GM18861 (cell line): Measurements from ENCODE around the gene THSD7A.
"Not testable (repeated sequence)": the region's sequence is repeated elsewhere in the genome, so short reads cannot be mapped to it uniquely, and the experiment has no call there.

Experiments
- ATAC-seq: cut with Tn5 transposase; IDR thresholded peaks from one replicate; pipeline ENCODE4 v1.9.1; 2021; ENCODE audit not compliant: unreplicated experiment

Gene THSD7A

DNA sequence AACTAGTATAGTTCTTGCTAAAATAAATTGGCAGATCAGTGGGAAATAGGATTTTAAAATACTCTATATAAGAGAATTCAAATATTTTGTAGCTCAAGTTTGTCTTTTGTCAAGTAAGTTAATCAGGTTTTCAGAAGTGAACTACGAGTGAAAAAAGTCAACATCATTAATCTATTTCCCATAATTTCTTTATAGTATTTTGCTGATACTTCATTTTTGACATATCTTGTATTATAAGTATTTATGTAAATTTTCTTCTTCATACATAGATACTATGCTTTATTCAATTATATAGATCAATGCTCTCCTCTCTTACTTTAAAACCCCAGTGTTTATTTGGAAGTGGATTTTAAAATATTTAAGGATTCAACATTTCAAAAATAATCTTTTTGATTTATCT is 360.7 kb downstream of the THSD7A start:
- ATAC-seq, result no peak

DNA sequence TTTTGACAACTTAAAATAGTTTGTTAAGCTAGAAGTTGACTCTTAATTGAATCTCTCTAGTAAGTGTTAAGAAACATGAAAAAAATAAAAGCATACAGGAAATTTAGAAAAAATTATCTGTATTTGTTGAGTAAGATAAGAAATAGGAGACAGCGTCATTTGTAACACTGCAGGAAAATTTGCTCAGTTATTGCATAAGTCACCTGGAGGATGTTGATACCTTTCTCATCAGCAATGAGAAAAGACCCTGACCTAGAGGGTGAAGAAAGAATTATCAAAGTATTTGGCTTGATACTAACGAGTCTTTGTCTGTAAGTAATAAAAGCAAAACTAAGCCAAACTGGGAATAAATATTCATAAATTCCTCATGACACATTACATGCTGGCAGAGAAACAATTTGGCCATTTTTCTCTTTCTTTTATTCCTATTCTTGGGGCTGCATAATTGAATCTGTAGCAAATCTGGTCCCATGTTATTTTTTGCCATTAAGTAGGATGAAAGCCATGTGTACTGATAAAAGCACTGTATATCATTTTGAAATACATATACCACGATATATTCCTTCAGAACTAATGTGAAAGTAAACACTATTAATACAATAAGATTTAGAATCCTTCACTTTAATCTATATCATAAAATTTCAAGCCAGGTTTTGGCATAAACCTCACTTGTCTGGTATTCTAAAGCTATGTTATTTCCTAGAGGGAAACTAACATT is 362.8 kb downstream of the THSD7A start:
- no peak for ATAC-seq

DNA sequence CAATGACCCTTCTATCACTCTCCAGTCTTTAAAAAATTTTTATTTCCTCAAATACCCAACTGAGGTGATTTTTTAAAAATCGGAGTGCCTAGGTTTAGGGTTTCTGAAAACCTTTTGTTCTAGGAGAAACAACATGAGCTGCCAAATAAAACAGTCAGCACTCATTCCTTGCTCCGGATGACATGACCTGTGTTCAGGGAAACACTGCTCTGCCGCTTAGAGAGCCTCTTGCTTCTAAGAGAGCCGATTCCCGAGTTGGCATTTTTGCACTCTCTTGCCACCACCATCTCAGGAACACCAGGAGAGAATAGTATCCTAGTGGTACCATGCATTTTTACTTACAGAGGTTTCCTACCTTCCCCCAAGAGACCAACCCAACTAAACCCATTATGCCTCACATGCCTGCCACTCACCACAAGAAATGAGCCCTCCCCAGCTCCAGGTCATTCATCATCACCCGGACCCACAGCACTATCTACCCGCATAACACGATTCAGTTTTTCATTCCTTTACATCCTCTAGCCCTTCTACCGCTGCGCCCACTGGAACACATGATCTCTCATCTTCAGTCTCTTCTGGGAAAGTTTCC is 365.4 kb downstream of the THSD7A start:
- ATAC-seq, result no peak

DNA sequence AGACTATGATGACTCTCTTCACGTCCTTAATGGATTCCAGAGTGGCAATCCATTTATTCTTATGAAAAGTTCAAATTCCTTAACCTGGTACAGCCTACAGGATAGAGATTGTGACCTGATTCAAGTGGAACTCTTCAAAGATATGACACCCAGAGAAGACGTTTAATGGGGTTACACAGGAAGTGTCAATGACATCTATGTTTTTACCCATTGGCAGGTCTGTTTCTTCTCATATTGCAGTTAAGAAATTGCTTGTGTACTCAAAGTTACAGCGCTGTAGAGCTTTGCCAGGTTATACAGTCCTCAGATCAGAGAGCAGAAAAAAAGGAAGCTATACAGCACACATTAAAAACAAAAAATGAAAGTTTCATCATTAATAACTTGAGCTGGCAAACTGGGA is 367.4 kb downstream of the THSD7A start:
- no peak for ATAC-seq

DNA sequence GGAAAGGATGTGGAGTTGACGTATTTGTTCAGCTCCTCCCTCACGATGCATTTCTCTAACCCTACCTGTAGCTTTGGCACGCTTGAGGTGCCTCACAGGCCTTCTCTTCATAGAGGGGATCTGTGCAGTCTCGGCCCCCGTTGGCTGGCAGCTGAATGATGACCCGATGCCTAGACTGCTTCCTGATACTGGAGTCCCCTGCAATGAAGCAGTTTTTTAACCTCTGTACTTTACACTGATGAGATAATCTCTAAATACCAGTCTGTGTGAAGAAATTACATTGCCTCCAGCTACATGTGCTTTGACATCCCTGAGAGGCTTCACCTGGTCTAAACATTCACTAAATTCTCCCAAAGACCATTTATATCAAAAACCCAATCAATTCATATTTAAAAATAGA is 370.1 kb downstream of the THSD7A start:
- ATAC-seq, result no peak

DNA sequence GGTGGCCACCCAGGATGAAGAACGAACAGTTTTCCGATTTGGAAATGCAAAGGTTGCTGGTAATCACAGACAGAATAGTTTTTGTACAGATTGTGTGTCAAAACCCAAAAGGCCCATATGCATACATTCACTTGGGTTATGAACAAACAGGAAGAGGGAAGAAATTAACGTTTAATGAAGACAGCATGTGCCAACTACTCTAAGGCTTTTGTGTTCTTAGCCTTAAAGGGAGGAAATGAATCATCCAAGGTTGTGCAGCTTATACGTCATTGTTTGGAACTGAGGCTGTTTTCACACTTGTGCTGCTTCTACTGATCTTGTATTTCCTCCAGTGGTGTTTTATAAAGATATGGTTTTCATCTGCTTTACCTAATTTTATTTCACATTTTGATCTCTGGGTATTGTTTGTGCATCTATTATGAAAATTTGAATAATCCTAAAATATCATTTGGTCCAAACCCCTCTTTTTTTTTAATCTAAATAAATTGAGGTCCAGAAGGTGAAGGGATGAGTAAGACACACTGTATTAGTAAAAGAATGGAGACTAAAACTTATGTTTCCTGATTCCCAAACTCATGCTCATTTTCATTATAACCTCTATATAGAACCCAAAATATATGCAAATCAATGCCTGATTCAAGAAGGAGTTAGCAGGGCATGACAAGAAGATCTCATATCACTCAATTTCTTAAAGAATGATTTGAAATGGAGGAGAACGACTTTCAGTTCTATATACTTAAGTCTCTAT is 373.1 kb downstream of the THSD7A start:
- no peak for ATAC-seq

DNA sequence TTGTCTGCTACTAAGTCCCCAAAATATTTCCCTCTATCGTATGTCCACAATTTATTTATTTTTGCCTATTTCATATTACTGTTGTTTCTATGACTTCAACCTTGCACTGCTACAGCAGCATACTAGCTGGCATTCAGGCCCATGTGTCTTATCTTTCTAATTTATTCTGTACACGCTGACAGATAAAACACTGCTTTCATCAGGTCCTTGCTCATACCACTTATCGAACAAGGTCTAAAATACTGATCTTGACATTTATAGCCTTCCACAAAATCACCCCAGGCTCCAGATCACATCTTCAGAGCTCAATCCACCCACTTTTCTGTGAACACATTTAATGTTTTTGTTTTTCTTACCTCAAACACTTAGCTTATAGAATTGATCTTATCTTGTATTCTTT is 374.6 kb downstream of the THSD7A start:
- no peak for ATAC-seq

DNA sequence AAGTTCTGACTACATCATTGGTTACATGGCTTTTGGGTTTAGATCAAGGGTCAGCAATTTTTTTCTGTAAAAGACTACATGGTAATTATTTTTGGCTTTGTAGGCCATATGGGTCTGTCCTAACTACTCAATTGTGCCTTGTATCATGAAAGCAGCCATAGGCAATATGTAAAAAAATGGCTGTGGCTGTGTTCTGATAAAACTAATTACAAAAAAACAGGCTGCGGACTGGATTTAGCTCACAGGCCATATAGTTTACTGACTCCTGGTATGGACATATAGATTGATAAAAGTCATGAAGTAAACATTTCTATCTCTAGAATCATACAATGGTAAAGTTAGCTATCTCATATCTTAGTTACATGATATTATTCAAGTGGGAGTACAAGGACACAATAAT is 375.4 kb downstream of the THSD7A start:
- no peak for ATAC-seq

DNA sequence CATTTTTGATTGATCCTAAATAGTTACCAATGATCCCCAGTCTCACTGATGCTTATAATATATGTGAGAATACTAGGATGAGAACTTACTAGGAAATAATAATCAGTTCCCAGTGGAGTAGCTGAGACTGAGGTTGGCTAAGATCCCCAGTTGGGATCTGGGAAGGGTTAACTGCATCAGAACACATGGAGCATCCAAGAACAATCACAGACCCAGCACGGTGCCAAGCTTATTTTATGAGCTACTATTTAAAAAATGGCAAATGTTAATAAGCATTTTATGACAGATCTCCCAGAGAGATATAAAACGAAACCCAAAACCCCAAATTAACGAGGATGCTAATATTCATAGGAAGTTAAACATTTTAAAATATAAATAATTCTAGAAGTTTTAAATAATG is 379.5 kb downstream of the THSD7A start:
- ATAC-seq, result no peak

DNA sequence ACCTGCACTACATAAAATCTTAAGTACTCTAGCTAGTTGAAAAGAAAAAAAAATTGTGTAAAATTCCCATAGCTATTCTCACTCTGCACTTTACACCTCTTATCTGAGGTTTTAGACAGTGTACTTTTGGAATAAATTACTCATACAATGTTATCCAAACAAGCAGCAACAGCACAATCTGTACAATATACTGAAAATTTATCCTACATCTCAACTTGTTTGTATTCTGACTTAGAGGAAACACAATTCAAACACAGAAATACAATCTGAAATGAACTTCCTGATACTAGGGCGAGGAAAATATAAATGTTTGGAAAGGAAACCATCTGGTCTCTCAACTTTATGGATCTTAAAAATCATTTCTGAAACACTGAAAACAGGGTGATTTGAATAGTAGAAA is 381.7 kb downstream of the THSD7A start:
- no peak for ATAC-seq

DNA sequence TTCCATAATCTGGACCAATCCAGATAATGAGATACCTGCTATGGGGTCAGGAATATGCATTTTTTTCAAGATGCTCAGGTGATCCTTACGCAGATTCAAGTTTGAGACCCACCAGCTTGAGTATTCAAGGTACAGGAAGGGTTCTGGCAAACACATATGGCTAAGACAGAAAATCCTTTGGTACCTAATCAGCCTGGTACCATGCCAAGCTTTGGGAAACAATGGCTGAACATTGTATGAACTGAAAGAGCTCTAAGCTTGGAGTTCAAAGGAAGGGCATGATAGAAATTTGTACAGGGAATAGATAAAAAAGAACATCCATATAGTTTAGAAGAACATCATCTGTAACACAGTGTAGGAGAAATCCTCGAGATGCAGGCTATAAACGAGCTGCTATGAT is 382.7 kb downstream of the THSD7A start:
- no peak for ATAC-seq

DNA sequence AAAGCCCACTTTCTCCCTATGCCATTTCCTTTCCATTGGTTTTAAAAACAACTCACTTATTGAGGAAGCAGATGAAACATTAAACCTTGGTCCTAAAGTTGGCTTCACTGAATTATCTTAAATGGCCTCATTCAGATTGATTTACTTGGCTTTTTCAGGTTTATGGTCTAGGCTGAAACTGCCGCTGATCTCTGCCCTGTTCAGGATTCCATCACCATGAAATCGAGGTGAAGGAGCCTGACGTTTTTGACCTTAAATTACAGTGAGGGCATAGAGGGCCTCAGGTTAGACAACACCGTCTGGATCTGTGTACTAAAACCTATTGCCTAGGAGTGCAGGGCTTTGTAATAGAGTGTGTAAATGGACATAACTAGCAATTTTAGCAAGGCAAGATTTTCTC is 383.7 kb downstream of the THSD7A start:
- ATAC-seq, result no peak

DNA sequence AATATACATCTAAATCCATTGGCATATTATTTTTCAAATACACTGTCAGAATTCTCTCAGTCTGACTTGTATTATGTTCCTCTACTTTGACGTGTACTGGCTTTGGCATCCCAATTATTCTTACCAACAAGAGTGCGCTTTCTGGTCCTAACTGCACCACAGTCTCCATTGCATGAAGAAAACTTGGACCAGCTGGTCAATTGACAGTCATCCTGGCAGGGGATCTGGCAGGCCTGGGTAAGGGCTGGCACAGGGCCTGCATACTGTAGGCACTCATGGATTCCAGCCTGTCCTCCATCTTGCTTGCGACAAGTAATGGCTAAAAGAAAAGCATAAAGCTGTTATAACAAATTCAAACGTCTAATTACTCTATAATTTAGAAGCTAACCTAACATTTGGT is 384.9 kb downstream of the THSD7A start:
- ATAC-seq, result no peak

DNA sequence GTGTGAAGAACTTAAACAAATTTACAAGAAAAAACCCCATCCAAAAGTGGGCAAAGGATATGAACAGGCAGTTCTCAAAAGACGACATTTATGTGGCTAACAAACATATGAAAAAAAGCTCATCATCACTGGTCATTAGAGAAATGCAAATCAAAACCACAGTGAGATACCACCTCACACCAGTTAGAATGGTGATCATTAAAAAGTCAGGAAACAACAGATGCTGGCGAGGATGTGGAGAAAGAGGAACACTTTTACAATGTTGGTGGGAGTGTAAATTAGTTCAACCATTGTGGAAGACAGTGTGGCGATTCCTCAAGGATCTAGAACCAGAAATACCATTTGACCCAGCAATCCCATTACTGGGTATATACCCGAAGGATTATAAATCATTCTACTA is 388.1 kb downstream of the THSD7A start:
- not testable (repeated sequence) for ATAC-seq

DNA sequence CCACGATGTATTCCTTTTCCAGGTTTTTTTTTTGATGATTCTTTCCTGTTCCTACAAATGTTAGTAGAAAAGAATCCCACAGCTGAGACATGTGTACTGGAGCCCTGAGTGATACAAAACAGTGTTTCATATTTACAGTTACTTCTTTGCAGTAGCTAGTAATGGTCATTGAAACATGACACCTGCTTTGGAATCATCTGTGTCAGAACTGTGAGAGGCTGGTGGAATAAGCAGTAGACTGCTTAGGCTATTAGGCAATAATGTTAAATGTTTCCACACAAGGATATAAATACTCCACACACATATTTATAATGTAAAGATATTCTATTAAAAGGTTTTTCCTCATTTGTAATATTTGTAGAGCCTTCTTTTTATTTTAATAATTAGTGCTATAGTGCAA is 394.0 kb downstream of the THSD7A start:
- no peak for ATAC-seq

DNA sequence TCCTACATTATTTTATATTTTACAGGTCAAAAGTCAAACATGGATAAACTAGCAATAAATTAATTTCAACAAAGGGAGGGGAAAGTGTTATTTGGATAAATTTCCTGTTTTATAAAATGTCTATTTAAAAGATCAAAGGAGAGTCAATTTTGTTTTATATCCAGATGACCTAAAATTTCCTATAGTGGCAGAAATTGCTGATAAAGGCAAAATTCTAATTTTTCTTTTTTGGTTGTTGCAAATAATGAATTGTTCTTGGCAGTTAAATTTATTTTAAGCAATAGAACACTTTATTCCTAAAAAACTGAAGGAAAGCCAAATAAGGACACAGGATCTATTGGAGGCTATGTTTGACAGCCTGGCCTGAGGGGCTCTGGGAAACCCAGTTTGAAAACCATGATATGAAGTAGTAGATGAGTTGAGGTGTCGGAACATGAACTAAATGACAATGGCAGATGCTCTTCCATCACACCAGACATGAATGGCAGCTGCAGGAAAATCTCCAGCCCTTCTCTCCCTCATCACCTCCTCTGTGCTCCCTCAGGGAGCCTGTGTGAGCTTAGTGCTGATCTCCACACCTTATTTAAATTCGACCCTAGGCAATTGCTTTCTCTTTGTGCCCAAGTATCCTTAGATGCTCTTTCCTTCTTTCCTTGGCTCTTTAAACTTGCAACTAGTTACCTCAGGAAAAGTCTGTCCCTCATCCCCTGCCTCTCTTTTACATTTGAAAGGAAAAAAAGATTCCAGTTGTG is 395.0 kb downstream of the THSD7A start:
- no peak for ATAC-seq

DNA sequence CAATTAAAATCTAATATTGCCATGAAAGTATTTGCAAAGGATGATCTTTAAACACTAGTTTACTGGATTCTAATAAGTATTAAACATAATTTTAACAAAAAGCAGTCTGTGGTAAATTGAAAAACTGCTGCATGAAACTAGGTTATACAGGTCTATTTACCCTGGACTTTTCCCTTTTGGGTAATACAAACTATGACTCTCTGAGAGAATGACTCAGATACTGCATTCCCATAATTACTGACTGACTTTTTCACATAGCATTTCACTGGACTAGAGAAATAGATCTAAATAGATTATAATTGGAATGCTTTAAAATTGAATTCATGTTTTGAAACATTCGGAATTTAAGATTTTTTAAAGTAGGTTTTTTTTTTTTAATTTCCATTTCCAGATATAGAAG is 395.7 kb downstream of the THSD7A start:
- ATAC-seq, result no peak

DNA sequence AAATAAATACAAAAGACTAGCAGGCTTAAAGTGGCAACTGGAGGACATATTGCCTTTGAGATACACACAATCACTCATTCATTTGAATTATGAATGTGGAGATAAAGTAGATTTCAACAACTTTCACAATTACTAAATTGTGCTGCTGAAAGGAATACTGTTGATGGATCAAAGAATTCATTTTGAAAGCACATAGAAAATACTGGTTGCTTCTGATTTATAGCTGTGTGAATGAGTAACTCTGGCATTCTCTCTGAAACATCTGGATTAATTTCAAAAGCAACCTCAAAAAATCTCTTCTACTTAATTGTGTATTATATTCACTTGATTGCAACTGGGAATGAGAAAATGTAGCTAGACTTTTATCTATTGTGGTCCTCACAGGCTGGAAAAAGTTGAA is 397.6 kb downstream of the THSD7A start:
- no peak for ATAC-seq

DNA sequence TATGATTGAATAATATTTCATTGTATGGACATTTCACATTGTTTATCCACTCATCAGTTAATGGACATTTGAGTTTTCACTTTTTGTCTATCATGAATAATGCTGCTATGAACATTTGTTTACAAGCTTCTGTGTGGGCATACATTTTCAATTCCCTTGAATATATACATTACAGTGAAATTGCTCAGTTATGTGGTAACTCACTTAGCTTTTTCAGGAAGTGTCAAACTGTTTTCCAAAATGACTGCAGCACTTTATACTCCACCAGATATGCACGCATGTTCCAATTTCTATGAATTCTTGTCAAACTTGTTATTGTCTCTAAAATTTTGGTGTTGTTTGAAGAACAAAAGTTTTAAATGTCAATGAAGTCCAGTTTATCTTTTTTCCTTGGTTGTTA is 401.2 kb downstream of the THSD7A start:
- ATAC-seq, result no peak

DNA sequence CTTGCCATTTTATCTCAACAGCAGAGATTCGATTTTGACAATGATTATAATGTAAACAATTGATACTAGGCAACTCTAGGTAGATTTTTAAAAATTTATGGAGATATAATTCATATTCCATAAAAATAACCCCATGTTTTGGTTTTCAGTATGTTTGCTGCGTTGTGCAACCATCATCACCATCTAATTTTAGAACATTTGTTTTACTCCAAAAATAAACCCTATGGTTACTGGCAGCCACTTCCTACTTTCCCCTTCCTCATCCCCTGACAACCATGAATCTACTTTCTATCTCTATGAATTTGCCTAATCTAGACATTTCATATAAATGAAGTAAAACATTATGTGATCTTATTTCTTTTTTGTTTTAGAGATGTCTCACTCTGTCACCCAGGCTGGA is 401.9 kb downstream of the THSD7A start:
- no peak for ATAC-seq

DNA sequence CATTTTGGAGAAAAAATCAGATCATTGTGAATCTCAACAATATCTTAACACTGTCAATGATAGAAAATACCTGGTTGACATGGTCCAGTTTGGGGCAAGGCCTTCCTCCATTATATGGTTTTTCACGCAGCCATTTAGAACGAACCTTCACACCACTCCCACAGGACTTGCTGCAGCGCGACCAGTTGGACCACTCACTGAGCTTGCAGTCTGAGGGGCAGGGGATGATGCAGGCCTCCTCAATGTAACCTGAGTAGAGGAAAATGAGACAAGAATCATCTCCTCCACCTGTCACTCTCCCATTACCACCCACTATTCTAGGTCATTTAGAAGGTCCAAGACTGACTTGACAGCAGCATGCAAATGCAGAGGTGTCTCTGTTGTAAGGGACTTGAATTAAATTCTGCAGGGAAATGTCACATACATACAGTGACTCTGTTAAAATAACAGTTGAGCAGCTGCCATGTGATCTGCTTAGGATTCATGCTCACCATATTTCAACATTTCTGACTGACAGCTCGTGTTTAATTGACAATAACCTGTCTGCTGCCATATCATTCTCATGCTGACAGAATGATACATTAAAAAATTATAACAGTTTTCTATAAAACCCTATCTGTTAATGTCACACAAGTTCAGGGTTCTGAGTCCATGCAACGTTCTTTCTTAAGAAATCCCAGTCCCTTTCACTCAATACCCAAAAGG is 403.0 kb downstream of the THSD7A start:
- ATAC-seq, result no peak
